GM12801 (cell line): ENCODE data around the gene ADCY1.

ENCODE experiments used
- CTCF ChIP-seq: IDR thresholded peaks from one replicate; pipeline ENCODE4 v1.5.1; 2011; ENCODE audit warnings: control low read depth; ENCODE audit not compliant: insufficient read length; ENCODE audit errors: extremely low read depth

Gene ADCY1

GRCh38 chr7:45586542-45587520 is 12.7 kb downstream of the ADCY1 start:
- TF ChIP-seq CTCF: no peak

- no peak for TF ChIP-seq CTCF
These were observed 14.3 kb downstream of the ADCY1 start for GRCh38 chr7:45588466-45588865.

GRCh38 chr7:45589061-45589460 is 14.9 kb downstream of the ADCY1 start:
- no peak for TF ChIP-seq CTCF

GRCh38 chr7:45589915-45590678 is 15.9 kb downstream of the ADCY1 start:
- TF ChIP-seq CTCF: no peak

GRCh38 chr7:45590679-45591057 is 16.5 kb downstream of the ADCY1 start:
- TF ChIP-seq CTCF: no peak

GRCh38 chr7:45591101-45591906 is 17.1 kb downstream of the ADCY1 start:
- no peak for TF ChIP-seq CTCF
